Measurements from ENCODE around the gene SLC1A6.
"Not testable (repeated sequence)": the region's sequence is repeated elsewhere in the genome, so short reads cannot be mapped to it uniquely, and the experiment has no call there.

Gene SLC1A6

GRCh38 chr19:14979476-14980255 lies at the start of gene SLC1A6:
TSS of gene SLC1A6 (minus strand) at chr19:14979864. CDS start at chr19:14972910, 6,954 bp downstream.
- peak; percentile 25 for DNase-seq (ENCODE audit: low read depth, low spot score)

DNA sequence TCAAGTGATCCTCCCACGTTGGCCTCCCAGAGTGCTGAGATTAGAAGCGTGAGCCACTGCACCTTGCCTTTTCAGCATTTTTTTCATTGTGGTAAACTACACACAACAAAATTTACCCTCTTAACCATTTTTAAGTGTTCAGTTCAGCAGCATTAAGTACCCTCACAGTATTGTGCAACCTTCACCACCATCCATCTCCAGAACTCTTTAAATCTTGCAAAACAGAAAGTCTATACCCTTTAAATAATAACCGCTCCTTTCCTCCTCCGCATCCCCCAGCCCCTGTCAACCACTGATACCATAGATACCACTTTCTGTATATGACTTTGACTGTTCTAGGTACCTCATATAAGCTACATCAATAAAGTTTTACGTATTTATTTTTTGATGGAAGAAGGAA lies 48.8 kb upstream of the SLC1A6 start:
- no peak for DNase-seq (ENCODE audit: low read depth, low spot score)

GRCh38 chr19:15025217-15025616 lies 45.6 kb upstream of the SLC1A6 start:
- no peak for DNase-seq (ENCODE audit: low read depth, low spot score)

DNA sequence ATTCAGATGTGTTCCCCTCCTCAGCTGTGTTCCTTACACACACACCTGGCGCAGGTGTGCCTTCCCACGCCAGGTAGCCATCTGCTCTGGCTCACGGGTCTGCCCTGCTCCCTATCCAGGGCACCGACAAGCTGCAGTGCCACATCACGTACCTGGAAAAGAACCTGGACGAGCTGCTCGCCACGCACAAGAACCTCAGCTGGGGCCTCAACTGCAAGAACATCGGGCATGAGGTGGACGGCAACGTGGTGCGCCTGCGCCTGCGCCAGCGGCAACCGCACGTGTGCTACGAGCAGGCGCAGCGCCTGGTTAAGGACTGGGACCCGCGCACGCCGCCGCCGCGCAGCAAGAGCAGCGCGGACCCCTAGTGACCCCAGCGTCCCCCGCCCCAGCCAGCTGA lies 43.1 kb upstream of the SLC1A6 start:
- DNase-seq (ENCODE audit: low read depth, low spot score): no peak

DNA sequence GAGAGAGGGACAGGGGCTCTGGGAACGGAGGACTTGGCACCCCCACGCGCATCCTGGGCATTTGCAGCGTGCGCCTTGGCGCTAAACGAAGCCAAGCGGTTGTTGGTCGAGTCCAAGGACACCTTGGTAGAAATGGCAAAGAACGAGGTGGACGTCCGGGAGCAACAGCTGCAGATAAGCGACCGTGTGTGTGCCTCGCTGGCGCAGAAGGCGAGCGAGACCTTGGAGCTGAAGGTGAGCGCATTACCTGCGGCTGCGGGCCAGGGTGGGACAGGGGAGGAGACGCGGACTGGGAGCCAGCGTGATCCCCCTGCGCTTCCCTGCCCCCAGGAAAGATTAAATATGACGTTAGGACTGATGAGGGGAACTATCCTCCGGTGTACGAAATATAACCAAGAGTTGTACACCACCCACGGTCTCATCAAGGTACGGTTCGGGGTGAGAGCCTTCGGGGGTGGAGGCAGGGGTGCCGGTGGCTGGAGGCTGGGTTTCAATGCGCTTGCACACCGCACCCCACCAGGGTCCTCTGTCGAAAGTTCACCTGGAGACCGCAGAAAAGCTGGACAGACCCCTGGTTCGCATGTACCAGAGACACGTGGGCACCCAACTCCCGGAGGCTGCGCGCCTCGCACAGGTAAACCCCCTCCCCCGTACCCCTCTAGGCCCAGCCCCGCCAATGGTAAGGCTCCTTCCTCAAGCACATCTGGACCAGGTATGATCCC lies 41.8 kb upstream of the SLC1A6 start:
- DNase-seq (ENCODE audit: low read depth, low spot score): no peak

DNA sequence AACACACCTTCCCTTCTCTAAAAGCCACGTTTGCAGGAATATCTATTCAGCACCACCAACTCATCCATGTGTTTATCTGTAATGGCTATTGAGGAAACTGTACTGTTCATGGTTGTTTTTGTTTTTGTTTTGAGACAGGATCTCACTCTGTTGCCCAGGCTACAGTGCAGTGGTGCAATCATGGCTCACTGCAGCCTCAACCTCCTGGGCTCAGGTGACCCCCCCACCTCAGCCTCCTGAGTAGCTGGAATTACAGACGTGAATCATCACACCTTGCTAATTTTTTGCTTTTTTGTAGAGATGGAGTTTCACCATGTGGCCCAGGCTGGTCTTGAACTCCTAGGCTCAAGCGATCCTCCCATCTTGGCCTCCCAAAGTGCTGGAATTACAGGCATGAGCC lies 39.2 kb upstream of the SLC1A6 start:
- not testable (repeated sequence) for DNase-seq (ENCODE audit: low read depth, low spot score)

DNA sequence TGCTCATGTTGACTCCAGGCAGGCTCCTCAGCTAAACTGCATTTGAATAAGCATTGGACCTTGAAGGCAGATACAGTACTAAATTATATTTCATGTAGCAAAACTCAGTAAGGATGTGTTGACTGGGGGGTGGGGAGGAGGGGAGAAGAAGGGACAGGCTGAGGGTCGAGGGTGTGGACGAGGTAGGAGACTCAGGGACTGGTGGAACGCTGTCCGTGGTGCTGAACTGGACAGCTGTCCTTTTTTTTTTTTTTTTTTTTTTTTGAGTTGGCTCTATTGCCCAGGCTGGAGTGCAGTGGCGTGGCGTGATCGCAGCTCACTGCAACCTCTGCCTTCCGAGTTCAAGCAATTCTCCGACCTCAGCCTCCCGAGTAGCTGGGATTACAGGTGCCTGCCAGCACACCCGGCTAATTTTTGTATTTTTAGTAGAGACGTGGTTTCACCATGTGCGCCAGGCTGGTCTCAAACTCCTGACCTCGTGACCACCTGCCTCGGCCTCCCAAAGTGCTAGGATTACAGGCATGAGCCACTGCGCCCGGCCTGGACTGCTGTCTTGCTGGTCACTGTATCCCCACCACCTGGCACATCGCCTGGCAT lies 36.4 kb upstream of the SLC1A6 start:
- peak; percentile 35 for DNase-seq (ENCODE audit: low read depth, low spot score)

DNA sequence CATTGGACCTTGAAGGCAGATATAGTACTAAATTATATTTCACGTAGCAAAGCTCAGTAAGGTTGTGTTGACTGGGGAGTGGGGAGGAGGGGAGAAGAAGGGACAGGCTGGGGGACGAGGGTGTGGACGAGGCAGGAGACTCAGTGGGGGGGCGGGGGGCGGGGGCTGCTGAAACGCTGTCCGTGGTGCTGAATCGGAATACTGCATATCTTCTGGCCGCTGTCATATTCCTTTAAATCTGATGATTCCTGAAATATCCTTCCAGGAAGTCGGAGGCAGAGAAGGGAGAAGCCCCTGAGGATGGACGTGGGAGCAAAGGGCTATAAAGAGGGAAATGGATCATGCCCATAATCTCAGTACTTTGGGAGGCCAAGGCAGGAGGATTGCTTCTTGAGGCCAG lies 34.9 kb upstream of the SLC1A6 start:
- DNase-seq (ENCODE audit: low read depth, low spot score): no peak

GRCh38 chr19:15010501-15011300 lies 31.0 kb upstream of the SLC1A6 start:
- DNase-seq (ENCODE audit: low read depth, low spot score): peak; percentile 9

DNA sequence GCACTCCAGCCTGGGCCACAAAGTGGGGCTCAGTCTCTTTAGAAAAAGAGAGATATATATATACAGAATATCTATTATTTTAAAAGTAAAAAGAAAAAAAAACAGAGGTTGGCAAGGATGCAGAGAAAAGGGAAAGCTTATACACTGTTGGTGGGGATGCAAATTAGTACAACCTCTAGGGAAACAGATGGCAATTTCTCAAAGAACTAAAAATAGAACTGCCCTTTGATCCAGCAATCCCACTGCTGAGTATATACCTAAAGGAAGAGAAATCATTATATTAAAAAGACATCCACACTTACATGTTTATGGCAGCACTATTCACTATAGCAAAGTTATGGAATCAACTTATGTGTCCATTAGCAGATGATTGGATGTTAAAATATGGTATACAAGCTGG lies 28.6 kb upstream of the SLC1A6 start:
- no peak for DNase-seq (ENCODE audit: low read depth, low spot score)

GRCh38 chr19:14997981-14998380 lies 18.3 kb upstream of the SLC1A6 start:
- DNase-seq (ENCODE audit: low read depth, low spot score): no peak

DNA sequence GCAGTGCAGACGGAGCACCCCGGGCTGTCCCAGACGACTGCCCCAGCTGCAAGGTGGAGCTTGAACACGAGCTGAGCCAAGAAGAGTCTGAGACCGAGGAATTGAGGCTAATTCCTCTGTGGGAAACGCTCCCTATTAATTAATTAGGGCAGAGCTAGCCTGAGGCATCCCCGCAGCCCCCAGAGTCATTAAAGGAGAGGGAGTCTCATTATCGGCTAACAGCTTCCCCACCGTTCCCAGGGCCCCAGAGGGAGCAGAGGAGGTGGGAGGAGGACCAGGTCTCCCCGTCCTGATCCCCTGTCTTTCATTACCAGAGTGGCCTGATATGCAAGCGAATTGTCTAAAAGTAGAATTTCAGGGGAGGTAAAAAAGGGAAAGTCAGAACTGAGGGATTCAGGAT lies 13.1 kb upstream of the SLC1A6 start:
- DNase-seq (ENCODE audit: low read depth, low spot score): no peak

DNA sequence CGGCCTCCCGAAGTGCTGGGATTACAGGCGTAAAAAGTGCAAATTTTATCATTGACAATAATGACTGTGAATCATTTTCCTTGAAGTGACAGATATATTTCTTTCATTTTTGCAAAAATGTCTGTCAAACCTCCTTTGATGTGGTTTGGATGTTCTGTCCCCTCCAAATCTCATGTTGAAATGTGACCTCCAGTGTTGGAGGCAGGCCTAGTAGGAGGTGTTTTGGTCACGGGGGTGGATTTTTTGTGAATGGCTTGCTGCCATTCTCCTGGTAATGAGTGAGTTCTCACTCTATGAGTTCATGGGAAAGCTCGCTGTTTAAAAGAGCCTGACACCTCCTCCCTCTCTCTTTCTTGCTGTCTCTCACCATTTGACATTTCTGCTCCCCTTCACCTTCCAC lies 5.5 kb upstream of the SLC1A6 start:
- DNase-seq (ENCODE audit: low read depth, low spot score): no peak

- DNase-seq (ENCODE audit: low read depth, low spot score): no peak
Observed at GRCh38 chr19:14978161-14978776, 1.4 kb downstream of the SLC1A6 start.

DNA sequence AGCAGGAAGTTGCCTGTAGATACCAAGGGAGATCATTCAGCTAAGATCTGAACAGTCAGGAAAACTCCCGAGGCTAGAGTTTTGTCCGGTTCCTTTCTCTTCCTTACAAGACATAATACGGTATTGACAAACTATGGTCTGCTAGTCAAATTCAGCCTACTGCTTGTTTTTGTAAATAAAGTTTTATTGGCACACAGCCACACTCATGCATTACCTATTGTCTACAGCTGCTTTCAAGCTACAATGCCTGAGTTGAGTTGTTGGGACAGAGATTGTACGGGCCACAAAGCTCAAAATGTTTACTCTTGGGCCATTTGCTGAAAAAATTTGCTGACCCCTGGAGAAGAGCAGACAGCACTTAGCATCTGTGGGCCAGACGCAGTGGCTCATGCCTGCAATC lies 2.5 kb downstream of the SLC1A6 start:
- DNase-seq (ENCODE audit: low read depth, low spot score): no peak

DNA sequence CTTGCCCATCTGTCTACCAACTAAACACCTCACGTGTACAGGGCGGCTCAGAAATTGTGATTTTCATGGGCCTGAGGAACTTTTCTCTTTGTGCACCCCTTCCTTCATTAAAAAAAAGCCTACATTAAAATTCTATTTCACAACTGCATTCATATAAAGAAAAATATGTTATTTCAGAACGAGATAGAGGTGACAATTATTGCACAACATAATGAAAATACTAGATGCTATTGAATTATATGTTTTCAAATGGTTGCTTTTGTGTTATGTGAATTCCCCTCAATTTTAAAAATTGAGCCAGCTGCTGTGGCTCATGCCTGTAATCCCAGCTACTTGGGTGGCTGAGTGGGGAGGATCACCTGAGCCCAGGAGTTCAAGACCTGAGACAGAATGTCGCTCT lies 5.2 kb downstream of the SLC1A6 start:
- DNase-seq (ENCODE audit: low read depth, low spot score): no peak

DNA sequence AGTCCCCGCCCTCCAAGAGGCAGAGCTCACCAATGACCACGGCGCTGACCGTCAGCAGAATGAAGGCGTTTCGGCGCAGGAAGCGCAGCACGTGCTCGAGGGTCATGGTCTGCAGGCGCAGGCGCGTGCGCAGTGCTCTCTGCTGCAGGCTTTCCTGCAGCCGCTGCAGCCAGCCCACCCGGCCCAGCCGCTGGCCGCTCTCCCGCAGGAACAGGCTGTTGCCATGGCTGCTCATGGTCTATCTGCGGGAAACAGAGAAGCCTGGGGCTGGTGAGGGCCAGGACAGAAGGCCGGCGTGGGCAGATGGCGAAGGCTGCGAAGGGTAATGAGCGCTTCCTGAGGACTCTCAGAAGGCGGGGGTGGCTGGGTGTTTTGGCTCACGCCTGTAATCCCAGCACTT lies 7.0 kb downstream of the SLC1A6 start:
- DNase-seq (ENCODE audit: low read depth, low spot score): no peak

DNA sequence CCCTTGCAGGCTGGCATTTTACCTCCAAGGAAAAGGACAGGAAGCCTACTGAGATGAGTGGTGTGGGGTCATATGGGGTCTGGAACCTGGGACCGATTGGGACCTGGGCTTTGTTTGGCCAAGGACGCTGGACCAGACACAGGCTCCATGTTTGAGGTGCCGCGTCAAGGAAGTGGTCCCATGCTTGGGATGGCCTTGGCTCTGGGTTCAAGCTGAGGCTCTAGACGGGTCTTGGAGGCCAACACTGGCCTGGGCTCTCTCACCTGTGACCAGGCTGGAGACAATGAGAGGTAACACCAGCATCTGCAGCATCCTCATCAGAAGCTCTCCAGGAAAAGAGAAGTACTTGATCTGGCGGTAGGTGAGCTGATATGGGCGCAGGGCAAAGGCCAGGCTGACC lies 8.2 kb downstream of the SLC1A6 start:
- DNase-seq (ENCODE audit: low read depth, low spot score): no peak

- DNase-seq (ENCODE audit: low read depth, low spot score): no peak
Observed at GRCh38 chr19:14968247-14968646, 11.4 kb downstream of the SLC1A6 start.

DNA sequence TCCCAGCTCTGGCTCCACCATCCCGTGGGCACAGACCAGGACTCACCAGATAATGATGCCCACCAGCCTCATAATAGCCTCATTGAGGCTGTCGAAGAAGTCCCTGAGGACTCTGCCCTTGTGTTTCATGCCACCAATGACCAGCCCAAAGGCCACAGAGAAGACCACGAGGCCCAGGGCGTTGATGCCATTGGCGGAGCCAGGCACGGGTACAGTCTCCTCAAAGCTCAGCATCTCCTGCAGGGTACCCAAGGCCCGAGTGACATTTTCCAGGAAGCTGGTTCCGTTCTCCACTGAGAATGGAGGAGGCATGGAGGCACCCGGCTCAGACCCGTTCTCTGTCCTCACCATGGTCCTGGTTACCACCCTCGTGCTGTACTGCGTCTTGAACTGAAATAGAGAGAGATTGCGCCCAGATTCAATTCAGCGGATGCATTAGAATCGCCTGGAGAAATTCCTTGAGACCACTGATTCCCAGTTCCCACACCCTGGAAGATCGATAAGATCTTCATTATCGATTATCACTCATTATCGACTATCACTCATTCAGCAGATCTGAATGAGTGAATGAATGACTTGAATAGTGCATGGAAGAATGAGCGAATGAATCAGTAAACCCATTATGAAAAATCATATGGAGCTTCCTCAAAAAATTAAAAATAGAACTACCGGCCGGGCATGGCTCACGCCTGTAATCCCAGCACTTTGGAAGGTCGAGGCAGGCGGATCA lies 17.5 kb downstream of the SLC1A6 start:
- DNase-seq (ENCODE audit: low read depth, low spot score): no peak

DNA sequence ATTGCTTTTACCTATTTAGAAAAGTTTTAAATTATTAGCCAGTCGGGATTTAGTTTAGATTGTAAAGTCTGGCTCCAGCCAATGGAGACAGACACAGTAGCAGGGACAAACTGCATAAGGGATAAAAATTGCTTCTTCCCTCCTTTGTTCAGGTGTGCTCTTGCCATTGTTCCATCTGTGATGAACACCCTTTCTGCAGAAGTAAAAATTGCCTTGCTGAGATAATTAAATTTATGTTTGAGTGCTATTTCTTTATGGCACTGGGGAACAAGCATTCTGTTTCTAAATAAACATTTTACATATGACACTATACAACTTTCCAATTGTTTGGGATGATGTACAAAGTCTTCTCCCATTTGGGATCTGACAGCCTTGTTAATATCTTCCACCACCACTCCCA lies 20.4 kb downstream of the SLC1A6 start:
- no peak for DNase-seq (ENCODE audit: low read depth, low spot score)

Measured in astrocyte of the hippocampus (primary cell).